Measurements from ENCODE around the gene S100PBP. TPM values are rescaled to one million over a fixed set of nuclear protein-coding genes. Genes with fewer than 3 reads are reported as not detected.

Gene S100PBP
- total and polyA plus RNA-seq, 2 of the 13 experiments (the other 11 are each of a cell fraction or from before 2014, with no cell fraction given): 20.4 to 26.1 TPM

DNA sequence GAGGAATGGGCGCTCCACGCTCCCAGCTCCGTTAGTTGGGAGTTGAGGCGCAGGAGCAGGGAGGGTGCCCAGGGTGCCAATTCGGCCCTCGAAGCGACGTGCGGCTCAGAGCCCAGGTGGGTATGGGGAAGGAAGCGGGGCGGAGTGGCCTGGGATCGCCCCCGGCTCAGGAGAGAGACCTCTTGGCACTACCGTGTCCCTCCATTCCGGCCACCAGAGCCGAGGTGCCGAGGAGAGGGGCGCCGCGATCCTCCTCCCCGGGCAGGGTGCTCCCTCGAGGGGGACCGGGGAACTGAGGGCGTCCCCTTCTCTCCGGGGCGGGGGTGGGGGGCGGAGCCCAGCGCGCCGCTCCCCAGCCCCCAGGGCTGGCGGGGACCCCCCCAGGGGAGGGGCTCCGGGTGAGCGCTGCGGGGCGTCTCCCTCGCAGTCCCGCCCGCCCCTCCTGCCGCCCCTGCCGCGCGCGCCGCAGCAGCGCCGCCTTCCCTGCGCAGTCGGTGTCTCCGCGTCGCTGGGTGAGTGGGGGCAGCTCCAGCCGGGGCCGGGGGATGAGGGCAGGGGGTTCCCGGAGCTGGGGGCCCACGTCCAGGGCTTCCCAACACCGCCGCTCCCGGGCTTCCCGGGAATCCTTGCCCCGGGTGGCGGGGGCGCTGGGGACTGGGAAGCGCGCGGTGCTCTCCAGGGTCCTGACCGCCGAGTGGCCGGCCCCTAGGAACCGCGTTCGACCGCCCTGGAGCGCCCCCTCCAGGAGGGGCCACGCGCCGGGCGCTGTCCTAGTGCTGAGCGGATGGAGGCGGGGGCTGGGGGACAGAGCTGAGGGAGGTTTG lies 68.8 kb downstream of the S100PBP start, which contains the start of gene HPCA (continued):
- TF ChIP-seq, protein P1, sequence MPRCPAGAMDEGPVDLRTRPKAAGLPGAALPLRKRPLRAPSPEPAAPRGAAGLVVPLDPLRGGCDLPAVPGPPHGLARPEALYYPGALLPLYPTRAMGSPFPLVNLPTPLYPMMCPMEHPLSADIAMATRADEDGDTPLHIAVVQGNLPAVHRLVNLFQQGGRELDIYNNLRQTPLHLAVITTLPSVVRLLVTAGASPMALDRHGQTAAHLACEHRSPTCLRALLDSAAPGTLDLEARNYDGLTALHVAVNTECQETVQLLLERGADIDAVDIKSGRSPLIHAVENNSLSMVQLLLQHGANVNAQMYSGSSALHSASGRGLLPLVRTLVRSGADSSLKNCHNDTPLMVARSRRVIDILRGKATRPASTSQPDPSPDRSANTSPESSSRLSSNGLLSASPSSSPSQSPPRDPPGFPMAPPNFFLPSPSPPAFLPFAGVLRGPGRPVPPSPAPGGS (CRISPR knock-in tag; IDR thresholded peaks at IDR 0.05): peak; percentile 95
- TF ChIP-seq KLF11 (CRISPR knock-in tag; IDR thresholded peaks at IDR 0.05) (peak; percentile 99), YEATS2 (CRISPR knock-in tag; IDR thresholded peaks at IDR 0.05; ENCODE audit: borderline replicate concordance) (peak; percentile 80; the same call in 1 of the 2 replicates), AKAP8 (CRISPR knock-in tag; IDR thresholded peaks at IDR 0.05) (peak; percentile 75; the same call in 1 of the 2 replicates), DMAP1 (CRISPR knock-in tag; IDR thresholded peaks at IDR 0.05) (0 out of 2 replicates have a peak, but pooled peaks have one; percentile 24), SMAD1 (CRISPR knock-in tag; IDR thresholded peaks at IDR 0.05; ENCODE audit: borderline replicate concordance, low read depth) (no peak), ZNF530 (CRISPR knock-in tag; IDR thresholded peaks at IDR 0.05; ENCODE audit: low read depth) (peak; percentile 97), ZNF296 (CRISPR knock-in tag; conservative IDR thresholded peaks at IDR 0.05) (peak; percentile 97), PITX1 (CRISPR knock-in tag; IDR thresholded peaks at IDR 0.05) (peak; percentile 87), ZNF577 (CRISPR knock-in tag; IDR thresholded peaks at IDR 0.05; ENCODE audit: borderline replicate concordance, low read depth) (0 out of 2 replicates have a peak, but pooled peaks have one; percentile 82), HDAC1 (CRISPR knock-in tag; IDR thresholded peaks at IDR 0.05) (peak; percentile 84), MXD4 (CRISPR knock-in tag; IDR thresholded peaks at IDR 0.05) (peak; percentile 96), ATF4 (CRISPR knock-in tag; IDR thresholded peaks at IDR 0.05) (peak in 1 of 2 experiments; percentile 72; a peak in 1 of 4 replicates), GFI1 (CRISPR knock-in tag; IDR thresholded peaks at IDR 0.05; ENCODE audit: borderline replicate concordance) (peak; percentile 80; the same call in 1 of the 2 replicates), JARID2 (CRISPR knock-in tag; IDR thresholded peaks at IDR 0.05; ENCODE audit: insufficient replicate concordance) (peak; percentile 99), MAFG (CRISPR knock-in tag; IDR thresholded peaks at IDR 0.05) (no peak), ZNF367 (CRISPR knock-in tag; IDR thresholded peaks at IDR 0.05; ENCODE audit: borderline replicate concordance) (peak; percentile 97; the same call in 1 of the 2 replicates), ZNF749 (CRISPR knock-in tag; IDR thresholded peaks at IDR 0.05; ENCODE audit: borderline replicate concordance) (peak; percentile 93)
- TF ChIP-seq, protein P2, sequence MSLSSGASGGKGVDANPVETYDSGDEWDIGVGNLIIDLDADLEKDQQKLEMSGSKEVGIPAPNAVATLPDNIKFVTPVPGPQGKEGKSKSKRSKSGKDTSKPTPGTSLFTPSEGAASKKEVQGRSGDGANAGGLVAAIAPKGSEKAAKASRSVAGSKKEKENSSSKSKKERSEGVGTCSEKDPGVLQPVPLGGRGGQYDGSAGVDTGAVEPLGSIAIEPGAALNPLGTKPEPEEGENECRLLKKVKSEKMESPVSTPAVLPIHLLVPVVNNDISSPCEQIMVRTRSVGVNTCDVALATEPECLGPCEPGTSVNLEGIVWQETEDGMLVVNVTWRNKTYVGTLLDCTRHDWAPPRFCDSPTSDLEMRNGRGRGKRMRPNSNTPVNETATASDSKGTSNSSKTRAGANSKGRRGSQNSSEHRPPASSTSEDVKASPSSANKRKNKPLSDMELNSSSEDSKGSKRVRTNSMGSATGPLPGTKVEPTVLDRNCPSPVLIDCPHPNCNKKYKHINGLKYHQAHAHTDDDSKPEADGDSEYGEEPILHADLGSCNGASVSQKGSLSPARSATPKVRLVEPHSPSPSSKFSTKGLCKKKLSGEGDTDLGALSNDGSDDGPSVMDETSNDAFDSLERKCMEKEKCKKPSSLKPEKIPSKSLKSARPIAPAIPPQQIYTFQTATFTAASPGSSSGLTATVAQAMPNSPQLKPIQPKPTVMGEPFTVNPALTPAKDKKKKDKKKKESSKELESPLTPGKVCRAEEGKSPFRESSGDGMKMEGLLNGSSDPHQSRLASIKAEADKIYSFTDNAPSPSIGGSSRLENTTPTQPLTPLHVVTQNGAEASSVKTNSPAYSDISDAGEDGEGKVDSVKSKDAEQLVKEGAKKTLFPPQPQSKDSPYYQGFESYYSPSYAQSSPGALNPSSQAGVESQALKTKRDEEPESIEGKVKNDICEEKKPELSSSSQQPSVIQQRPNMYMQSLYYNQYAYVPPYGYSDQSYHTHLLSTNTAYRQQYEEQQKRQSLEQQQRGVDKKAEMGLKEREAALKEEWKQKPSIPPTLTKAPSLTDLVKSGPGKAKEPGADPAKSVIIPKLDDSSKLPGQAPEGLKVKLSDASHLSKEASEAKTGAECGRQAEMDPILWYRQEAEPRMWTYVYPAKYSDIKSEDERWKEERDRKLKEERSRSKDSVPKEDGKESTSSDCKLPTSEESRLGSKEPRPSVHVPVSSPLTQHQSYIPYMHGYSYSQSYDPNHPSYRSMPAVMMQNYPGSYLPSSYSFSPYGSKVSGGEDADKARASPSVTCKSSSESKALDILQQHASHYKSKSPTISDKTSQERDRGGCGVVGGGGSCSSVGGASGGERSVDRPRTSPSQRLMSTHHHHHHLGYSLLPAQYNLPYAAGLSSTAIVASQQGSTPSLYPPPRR (CRISPR knock-in tag; IDR thresholded peaks at IDR 0.05; ENCODE audit: borderline replicate concordance): no peak
- TF ChIP-seq, protein P3, sequence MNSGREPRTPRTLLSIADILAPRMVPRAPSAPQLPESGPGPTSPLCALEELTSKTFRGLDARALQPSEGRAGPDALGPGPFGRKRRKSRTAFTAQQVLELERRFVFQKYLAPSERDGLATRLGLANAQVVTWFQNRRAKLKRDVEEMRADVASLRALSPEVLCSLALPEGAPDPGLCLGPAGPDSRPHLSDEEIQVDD (CRISPR knock-in tag; IDR thresholded peaks at IDR 0.05; ENCODE audit: borderline replicate concordance): peak; percentile 97; the same call in 1 of the 2 replicates
